Fibroblast of lung (primary cell): Measurements from ENCODE around the gene B9D1.

Experiments
- CTCF ChIP-seq, 2 donors: IDR thresholded peaks in 1 of 2; conservative IDR thresholded peaks in 1 of 2; 1 replicate in 1 of 2; 2 replicates in 1 of 2; pipeline ENCODE4 v1.5.1; 2011 to 2012; ENCODE audit warnings: low read length in 2 of 2, control low read depth in 1 of 2, inconsistent platforms in 1 of 2, low read depth in 1 of 2, mild to moderate bottlenecking in 1 of 2
- EZH2 ChIP-seq: IDR thresholded peaks from 2 replicates; pipeline ENCODE4 v1.5.1; 2012; ENCODE audit warnings: low read length, control low read depth, mild to moderate bottlenecking; ENCODE audit errors: missing control alignments

GRCh38 chr17:19321481-19322128 lies 40.9 kb downstream of the B9D1 start:
- TF ChIP-seq CTCF (conservative IDR thresholded peaks at IDR 0.05 in 1 of 2, IDR thresholded peaks at IDR 0.05 in 1 of 2; ENCODE audit: low read depth in 1 of 2, low read length in 2 of 2) (peak in 1 of 2 donors; percentile 12), EZH2 (no peak)
